ENCODE measurements around the gene PPP1R16B. TPM values are rescaled to one million over a fixed set of nuclear protein-coding genes. Genes with fewer than 3 reads are reported as not detected.

The PPP1R16B gene
- total and polyA plus RNA-seq, 2 experiments from 2014 or later = 0.28 to 0.33 TPM

- H3K4me3 ChIP-seq = no peak overlapping the region
- no peak overlapping the region for H3K27ac ChIP-seq
Measured at GRCh38 chr20:38872491-38873049, 67.1 kb downstream of the PPP1R16B start.

GRCh38 chr20:38873050-38873581 lies 67.6 kb downstream of the PPP1R16B start:
- H3K4me1 ChIP-seq (ENCODE audit: insufficient read depth) = no peaks in the 10 kb centered on the region
- DNase-seq (ENCODE audit: low spot score) = no peak

More at GRCh38 chr20:38872491-38873049, 67.1 kb downstream of the PPP1R16B start:
- Histone ChIP-seq H3K4me1 (ENCODE audit: insufficient read depth) (no peaks in the 10 kb centered on the region), H2AFZ (no peak overlapping the region), H3K9me3 (ENCODE audit: low read depth) (no peaks in the 10 kb centered on the region), H3K36me3 (replicated peaks; ENCODE audit: insufficient read depth, low read depth) (no peaks in the 10 kb centered on the region), H3K9me2 (replicated peaks; ENCODE audit: insufficient read depth) (no peaks in the 10 kb centered on the region), H3K79me2 (no peaks in the 10 kb centered on the region), H3K4me2 (no peak overlapping the region), H3K27me3 (no peaks in the 10 kb centered on the region), H4K20me1 (ENCODE audit: insufficient read depth, poor library complexity, severe bottlenecking) (no peaks in the 10 kb centered on the region)
- 87% methylated on average over 15 of the region's 15 CpGs for WGBS (ENCODE audit: low lambda C conversion rate, missing lambda C conversion rate)
- no peak for DNase-seq (ENCODE audit: low spot score)
- TF ChIP-seq EZH2phosphoT487 (IDR thresholded peaks at IDR 0.05; ENCODE audit: low read depth, severe bottlenecking, unreplicated experiment) (no peak), CTCF (IDR thresholded peaks at IDR 0.05; ENCODE audit: poor library complexity) (no peak), EZH2 (IDR thresholded peaks at IDR 0.05; ENCODE audit: borderline replicate concordance) (no peak)

GRCh38 chr20:38874460-38875174 lies 69.1 kb downstream of the PPP1R16B start:
- H3K4me1 ChIP-seq (ENCODE audit: insufficient read depth) = no peaks in the 10 kb centered on the region
- WGBS (ENCODE audit: low lambda C conversion rate, missing lambda C conversion rate) = 44% methylated on average over 4 of the region's 4 CpGs

More at GRCh38 chr20:38873050-38873581, 67.6 kb downstream of the PPP1R16B start:
- 85% methylated on average over 12 of the region's 12 CpGs for WGBS (ENCODE audit: low lambda C conversion rate, missing lambda C conversion rate)
- no peaks in the 10 kb centered on the region for H3K9me2 ChIP-seq (replicated peaks; ENCODE audit: insufficient read depth)
- H3K36me3 ChIP-seq (replicated peaks; ENCODE audit: insufficient read depth, low read depth) = no peaks in the 10 kb centered on the region
- H3K27ac ChIP-seq = no peak overlapping the region
- no peaks in the 10 kb centered on the region for H3K79me2 ChIP-seq
- H3K27me3 ChIP-seq = no peaks in the 10 kb centered on the region
- H3K9me3 ChIP-seq (ENCODE audit: low read depth) = no peaks in the 10 kb centered on the region
- no peak overlapping the region for H3K4me3 ChIP-seq
- TF ChIP-seq EZH2phosphoT487 (IDR thresholded peaks at IDR 0.05; ENCODE audit: low read depth, severe bottlenecking, unreplicated experiment) (no peak), CTCF (IDR thresholded peaks at IDR 0.05; ENCODE audit: poor library complexity) (no peak), EZH2 (IDR thresholded peaks at IDR 0.05; ENCODE audit: borderline replicate concordance) (no peak)
- H3K4me2 ChIP-seq = no peak overlapping the region
- H4K20me1 ChIP-seq (ENCODE audit: insufficient read depth, poor library complexity, severe bottlenecking) = no peaks in the 10 kb centered on the region
- no peak overlapping the region for H2AFZ ChIP-seq

More at GRCh38 chr20:38874460-38875174, 69.1 kb downstream of the PPP1R16B start:
- TF ChIP-seq CTCF (IDR thresholded peaks at IDR 0.05; ENCODE audit: poor library complexity) = no peak
- TF ChIP-seq EZH2 (IDR thresholded peaks at IDR 0.05; ENCODE audit: borderline replicate concordance) = no peak
- TF ChIP-seq EZH2phosphoT487 (IDR thresholded peaks at IDR 0.05; ENCODE audit: low read depth, severe bottlenecking, unreplicated experiment) = no peak
- Histone ChIP-seq H3K4me3 (no peak overlapping the region), H3K9me3 (ENCODE audit: low read depth) (no peaks in the 10 kb centered on the region), H3K27me3 (peaks cover 5% of the 10 kb centered on the region), H3K9me2 (replicated peaks; ENCODE audit: insufficient read depth) (no peaks in the 10 kb centered on the region), H3K27ac (no peak overlapping the region), H3K36me3 (replicated peaks; ENCODE audit: insufficient read depth, low read depth) (no peaks in the 10 kb centered on the region), H2AFZ (no peak overlapping the region), H4K20me1 (ENCODE audit: insufficient read depth, poor library complexity, severe bottlenecking) (no peaks in the 10 kb centered on the region), H3K79me2 (no peaks in the 10 kb centered on the region), H3K4me2 (no peak overlapping the region)
- DNase-seq (ENCODE audit: low spot score) = no peak
